H1 (cell line): ENCODE measurements around the gene HAS3. TPM values are rescaled to one million over a fixed set of nuclear protein-coding genes. Genes with fewer than 3 reads are reported as not detected.

Experiments
- ASH2L ChIP-seq: fragments of 200-600, 300-600 bp; sonication (generic); IDR thresholded peaks from one replicate; pipeline ENCODE4 v1.7.1; 2017; ENCODE audit warnings: low read length
- GABPA ChIP-seq: IDR thresholded peaks from 2 replicates; pipeline ENCODE4 v1.6.1; 2011; ENCODE audit warnings: mild to moderate bottlenecking, low read length, moderate library complexity, borderline replicate concordance; ENCODE audit not compliant: insufficient read depth
- KDM5A ChIP-seq: fragments of 200-600 bp; IDR thresholded peaks from 2 replicates; pipeline ENCODE4 v1.7.1; 2012; ENCODE audit warnings: mild to moderate bottlenecking, low read length, inconsistent platforms, mixed read lengths
- NRF1 ChIP-seq: IDR thresholded peaks from 2 replicates; pipeline ENCODE4 v1.6.1; 2011; ENCODE audit warnings: mild to moderate bottlenecking, low read depth, low read length, improper control_type of control experiment
- PHF8 ChIP-seq: fragments of 200-600 bp; sonication (generic); conservative IDR thresholded peaks from 2 replicates; pipeline ENCODE4 v1.7.1; 2012; ENCODE audit warnings: low read depth, mild to moderate bottlenecking, inconsistent platforms, low read length, moderate library complexity
- SIN3A ChIP-seq, 2 experiments: IDR thresholded peaks in 1 of 2; conservative IDR thresholded peaks in 1 of 2; 2 replicates each; pipeline ENCODE4 v1.6.1; 2011 to 2012; ENCODE audit warnings: low read length in 2 of 2, improper control_type of control experiment in 1 of 2, low read depth in 1 of 2, mild to moderate bottlenecking in 1 of 2
- YY1 ChIP-seq: IDR thresholded peaks from 2 replicates; pipeline ENCODE4 v1.6.1; 2011; ENCODE audit warnings: low read depth, mild to moderate bottlenecking, low read length
- polyA plus RNA-seq, 7 experiments: library from polyadenylated mRNA; depleted of rRNA in 3 of 7; stranded (reverse) in 5 of 7; unstranded in 2 of 7; fragments of >200 nt in 5 of 7; fragments of 200-250 nt in 2 of 7; gene quantifications; 1 replicate in 5 of 7; 2 replicates in 1 of 7; 4 replicates in 1 of 7; pipeline versions ENCODE4 v1.2.1 to v1.2.3, GENCODE V29; 2011 to 2013; ENCODE audit warnings: missing spikeins in 2 of 7, mixed read lengths in 2 of 7
- total RNA-seq: library from RNA; stranded (reverse); fragmentation: NEBNext Ultra II Directional; extraction: Animal tissue kit (Norgen Biotek cat#: 25700); gene quantifications from 2 replicates; pipeline ENCODE4 v1.2.1, GENCODE V29; 2021
- TF ChIP-seq, protein P1 (sequence below): IDR thresholded peaks from 2 replicates; pipeline ENCODE4 v1.6.1; 2012; ENCODE audit warnings: inconsistent platforms

The HAS3 gene
- total and polyA plus RNA-seq, 2 of the 8 experiments (the other 6 are each of a cell fraction or from before 2014, with no cell fraction given), result 32.1 to 69.6 TPM

DNA sequence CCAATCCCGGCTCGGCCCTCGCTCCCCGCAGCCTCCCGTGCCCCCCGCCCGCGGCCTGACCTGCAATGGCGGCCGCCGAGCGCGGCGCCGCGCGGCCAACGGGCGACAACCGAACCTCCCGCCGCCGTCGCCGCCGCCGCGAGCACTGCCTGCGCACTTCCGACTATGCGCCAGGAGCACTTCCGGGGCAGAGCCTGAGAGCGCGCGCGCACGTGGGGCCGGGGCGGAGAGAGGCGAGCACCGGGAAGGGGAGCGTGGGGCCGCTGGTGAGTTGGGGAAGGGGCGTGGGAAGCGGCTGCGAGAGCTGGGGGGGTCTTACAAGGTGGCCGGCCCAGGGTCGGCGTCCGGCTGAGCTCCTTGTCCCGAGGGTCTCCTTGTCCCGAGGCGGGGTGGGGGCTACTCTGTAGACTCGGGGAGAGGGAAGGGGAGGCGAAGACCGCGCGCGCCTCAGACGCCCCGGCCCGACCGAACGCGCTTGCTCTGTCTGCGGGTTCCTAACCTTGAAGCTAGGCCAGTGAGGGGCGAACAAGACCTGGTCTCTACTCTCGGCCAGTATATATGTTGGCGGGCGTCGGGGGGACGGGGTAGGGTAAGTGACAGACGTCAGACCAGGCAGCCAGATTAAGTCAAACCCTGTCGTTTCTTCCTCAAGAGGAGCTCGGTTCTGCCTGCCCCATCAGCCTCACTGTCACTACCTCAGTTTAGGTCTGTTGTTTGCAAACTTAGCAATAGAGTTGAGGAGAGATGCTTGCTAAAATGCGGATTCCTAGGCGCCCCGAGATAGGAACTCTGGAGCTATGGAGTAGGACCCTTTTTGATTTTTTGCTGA, 27.2 kb downstream of the HAS3 start, which contains the start of the genes CHTF8 and UTP4 (continued):
- TF ChIP-seq KDM5A, result no peak
- TF ChIP-seq, protein P1, sequence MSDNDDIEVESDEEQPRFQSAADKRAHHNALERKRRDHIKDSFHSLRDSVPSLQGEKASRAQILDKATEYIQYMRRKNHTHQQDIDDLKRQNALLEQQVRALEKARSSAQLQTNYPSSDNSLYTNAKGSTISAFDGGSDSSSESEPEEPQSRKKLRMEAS, result peak; percentile 94
- peak; percentile 38 for TF ChIP-seq ASH2L
- peak; percentile 93 for TF ChIP-seq PHF8
- peak; percentile 87 for TF ChIP-seq YY1
- peak; percentile 84; the same call in 1 of the 2 replicates for TF ChIP-seq GABPA
- TF ChIP-seq SIN3A (conservative IDR thresholded peaks at IDR 0.05 in 1 of 2, IDR thresholded peaks at IDR 0.05 in 1 of 2; ENCODE audit: low read depth in 1 of 2, low read length in 2 of 2), result peak; percentile 78 to 82; a peak in 3 of 4 replicates
- TF ChIP-seq NRF1, result peak; percentile 16; the same call in 1 of the 2 replicates
